ENCODE data around the gene RANBP1. TPM values are rescaled to one million over a fixed set of nuclear protein-coding genes. Genes with fewer than 3 reads are reported as not detected.

RANBP1 gene
- total RNA-seq, 2 donors from 2014 or later: 71.2 to 266 TPM

DNA sequence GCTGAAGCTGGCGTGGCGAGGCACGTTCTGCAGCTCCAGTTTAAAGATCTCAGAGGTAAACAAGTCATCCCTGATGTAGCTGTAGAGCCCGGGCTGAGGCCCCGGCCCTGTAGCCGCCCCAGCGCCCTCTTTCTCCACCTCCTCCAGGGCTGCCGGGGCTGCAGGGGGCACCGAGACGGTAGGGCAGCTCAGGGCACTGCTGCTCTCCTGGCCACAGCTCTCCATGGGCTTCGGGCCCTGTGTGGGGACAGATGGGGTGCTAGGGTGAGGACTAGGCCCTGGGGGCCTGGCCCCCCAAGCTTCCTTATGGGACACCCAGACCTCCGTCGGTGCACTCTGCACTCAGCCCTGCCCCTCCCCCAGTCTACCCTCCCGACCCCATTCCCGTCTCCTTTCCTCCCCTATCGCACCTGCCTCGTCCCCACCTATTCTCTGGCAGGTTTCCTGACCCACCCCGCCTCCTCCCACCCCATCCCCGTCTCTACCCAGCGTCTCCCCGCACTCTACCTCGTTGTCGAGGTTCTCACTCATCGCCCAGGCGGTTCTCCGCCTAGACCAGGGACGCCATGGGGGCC, 559 bp downstream of the RANBP1 start:
- no peak for DNase-seq
- Histone ChIP-seq H3K27ac (peak overlapping the region; percentile 74), H3K9ac (ENCODE audit: low read depth in 2 of 2, low read length in 2 of 2) (peak overlapping the region; percentile 79 to 89), H3K9me3 (no peaks in the 10 kb centered on the region), H3K4me3 (peak overlapping the region; percentile 89), H3K36me3 (no peaks in the 10 kb centered on the region), H3K27me3 (no peaks in the 10 kb centered on the region), H3K4me1 (peaks cover 7% of the 10 kb centered on the region)
- TF ChIP-seq, protein P1, sequence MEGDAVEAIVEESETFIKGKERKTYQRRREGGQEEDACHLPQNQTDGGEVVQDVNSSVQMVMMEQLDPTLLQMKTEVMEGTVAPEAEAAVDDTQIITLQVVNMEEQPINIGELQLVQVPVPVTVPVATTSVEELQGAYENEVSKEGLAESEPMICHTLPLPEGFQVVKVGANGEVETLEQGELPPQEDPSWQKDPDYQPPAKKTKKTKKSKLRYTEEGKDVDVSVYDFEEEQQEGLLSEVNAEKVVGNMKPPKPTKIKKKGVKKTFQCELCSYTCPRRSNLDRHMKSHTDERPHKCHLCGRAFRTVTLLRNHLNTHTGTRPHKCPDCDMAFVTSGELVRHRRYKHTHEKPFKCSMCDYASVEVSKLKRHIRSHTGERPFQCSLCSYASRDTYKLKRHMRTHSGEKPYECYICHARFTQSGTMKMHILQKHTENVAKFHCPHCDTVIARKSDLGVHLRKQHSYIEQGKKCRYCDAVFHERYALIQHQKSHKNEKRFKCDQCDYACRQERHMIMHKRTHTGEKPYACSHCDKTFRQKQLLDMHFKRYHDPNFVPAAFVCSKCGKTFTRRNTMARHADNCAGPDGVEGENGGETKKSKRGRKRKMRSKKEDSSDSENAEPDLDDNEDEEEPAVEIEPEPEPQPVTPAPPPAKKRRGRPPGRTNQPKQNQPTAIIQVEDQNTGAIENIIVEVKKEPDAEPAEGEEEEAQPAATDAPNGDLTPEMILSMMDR (IDR thresholded peaks at IDR 0.05): no peak
- intact Hi-C loops (cut with DNase I): loop anchor here (5.0 to 10.0 kb wide), 2 partner anchors 34 to 152 kb away; partner anchors contain the start of gene DGCR8

DNA sequence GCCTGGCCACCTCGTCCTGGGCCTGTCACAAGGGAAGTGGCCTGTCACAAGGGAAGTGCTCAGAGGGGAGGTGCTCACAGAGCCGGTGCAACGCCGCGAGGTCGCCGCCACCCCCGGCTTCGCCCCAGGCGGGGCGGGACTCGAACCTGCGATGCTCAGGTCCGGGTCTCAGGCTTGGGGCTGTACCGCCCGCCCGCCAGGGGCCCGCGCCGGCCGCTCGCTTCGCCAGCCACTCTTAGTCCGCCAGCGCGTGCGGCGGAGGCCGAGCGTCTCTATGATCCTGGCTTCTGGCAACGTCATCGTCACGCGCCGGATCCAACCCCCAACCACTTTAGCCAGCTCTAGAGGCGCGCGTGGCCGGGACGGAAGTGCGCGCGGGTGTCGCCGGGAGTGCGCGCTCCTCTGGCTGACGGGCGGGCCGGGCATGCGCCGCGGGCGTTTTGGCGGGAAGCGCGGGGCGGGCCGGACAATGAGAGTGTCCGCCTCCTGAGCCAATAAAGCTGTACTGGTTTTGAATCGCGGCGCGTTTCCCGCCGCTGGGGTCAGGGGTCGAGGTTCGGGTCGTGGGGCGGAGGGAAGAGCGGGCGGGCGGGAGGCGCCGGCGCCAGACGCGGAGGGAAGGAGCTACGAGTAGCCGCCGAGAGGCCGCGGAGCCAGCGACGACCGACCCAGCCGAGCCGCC, 1.2 kb downstream of the RANBP1 start, which contains the start of gene TRMT2A:
Gene TRMT2A, minus strand, starts transcription at position 276 of the 682 bp plus-strand sequence. CDS start 320 bp downstream, outside the sequence.
- H3K27me3 ChIP-seq: no peaks in the 10 kb centered on the region
- no peaks in the 10 kb centered on the region for H3K36me3 ChIP-seq
- intact Hi-C loops (cut with DNase I): loop anchor here (5.0 to 10.0 kb wide), 2 partner anchors 35 to 152 kb away; partner anchors contain the start of gene DGCR8
- H3K27ac ChIP-seq: peak within 1 kb of the TSS; percentile 74
- peaks cover 7% of the 10 kb centered on the region for H3K4me1 ChIP-seq
- DNase-seq: peak; percentile 97
- no peaks in the 10 kb centered on the region for H3K9me3 ChIP-seq
- TF ChIP-seq, protein P1 (IDR thresholded peaks at IDR 0.05): no peak
- H3K9ac ChIP-seq (ENCODE audit: low read depth in 2 of 2, low read length in 2 of 2): peak within 1 kb of the TSS; percentile 79 to 89
- peak within 1 kb of the TSS; percentile 89 for H3K4me3 ChIP-seq

DNA sequence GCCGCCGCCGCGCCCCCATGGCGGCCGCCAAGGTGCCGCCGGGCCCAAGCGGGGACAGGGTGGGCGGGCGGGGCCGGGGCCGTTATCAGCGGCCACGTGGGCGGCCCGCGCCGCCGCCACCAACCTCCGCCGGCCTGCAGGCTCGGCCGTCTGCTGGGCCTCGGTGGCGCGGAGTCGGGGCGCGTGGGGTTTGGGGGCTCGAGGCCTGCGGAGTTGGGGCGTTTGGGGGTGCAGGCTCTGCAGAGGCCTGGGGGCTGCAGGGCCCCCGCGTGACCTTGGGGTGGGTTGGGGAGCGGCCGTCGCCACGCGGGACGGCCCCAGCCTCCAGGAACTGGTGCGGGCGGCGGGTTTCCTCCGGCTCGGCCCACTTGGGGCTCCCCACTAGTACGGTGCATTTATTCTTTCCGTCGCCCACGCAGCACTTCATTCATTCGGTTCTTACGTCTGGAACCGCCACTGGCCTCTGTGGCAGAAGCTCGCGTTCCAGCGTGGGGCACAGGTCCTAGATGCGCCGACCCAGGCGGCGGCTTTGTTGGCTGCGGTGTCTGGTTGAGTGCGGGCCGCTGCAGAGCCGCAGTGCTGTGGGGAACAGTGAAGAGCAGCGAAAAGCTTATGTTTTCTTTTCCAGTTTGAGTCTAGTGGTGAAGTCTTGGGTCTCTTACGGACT, 1.9 kb downstream of the RANBP1 start:
- no peaks in the 10 kb centered on the region for H3K9me3 ChIP-seq
- no peaks in the 10 kb centered on the region for H3K27me3 ChIP-seq
- intact Hi-C loops (cut with DNase I): loop anchor here (5.0 to 10.0 kb wide), 2 partner anchors 35 to 153 kb away; partner anchors contain the start of gene DGCR8
- H3K36me3 ChIP-seq: no peaks in the 10 kb centered on the region
- H3K27ac ChIP-seq: peak overlapping the region; percentile 10
- H3K4me1 ChIP-seq: peaks cover 7% of the 10 kb centered on the region
- no peak for DNase-seq
- TF ChIP-seq, protein P1 (IDR thresholded peaks at IDR 0.05): no peak
- H3K9ac ChIP-seq (ENCODE audit: low read depth in 2 of 2, low read length in 2 of 2): peak overlapping the region; percentile 67 to 78
- peak overlapping the region; percentile 89 for H3K4me3 ChIP-seq

DNA sequence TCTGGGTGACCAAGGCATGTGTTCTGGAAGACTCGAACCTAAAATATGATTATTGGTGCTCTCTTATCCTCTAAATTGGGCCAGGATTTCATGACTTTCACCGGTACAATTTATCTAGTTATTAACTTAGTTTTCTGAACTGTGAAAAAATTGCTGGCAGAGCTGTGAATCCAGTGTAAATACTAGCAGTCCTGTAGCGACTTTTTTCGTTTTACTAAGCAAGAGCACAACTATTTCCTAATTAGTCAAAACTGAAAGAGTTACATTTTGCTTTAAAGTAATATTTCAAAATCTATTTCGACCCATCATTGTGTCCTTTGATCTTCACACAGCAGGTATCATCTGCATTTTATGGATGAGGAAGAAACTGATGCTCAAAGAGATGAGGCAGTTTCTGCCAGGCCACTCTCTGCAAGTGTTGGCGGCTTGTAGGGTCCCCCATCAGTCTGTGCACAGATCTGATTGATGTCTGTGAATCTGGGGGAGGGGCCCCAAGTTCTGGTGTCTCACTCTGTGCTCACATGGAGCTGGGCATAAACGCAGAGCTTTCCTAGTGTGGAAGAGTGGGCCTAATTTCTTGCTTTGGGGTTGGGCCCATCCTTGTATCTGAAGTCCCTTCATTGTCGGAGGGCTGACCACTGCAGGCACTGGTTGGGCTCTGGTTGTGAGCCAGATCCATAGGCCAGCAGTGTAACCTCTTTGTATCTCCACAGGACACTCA, 2.6 kb downstream of the RANBP1 start:
- Histone ChIP-seq H3K9me3 (no peaks in the 10 kb centered on the region), H3K4me1 (peaks cover 7% of the 10 kb centered on the region), H3K9ac (ENCODE audit: low read depth in 2 of 2, low read length in 2 of 2) (peak overlapping the region; percentile 67 to 78), H3K27me3 (no peaks in the 10 kb centered on the region), H3K27ac (no peak overlapping the region), H3K36me3 (no peaks in the 10 kb centered on the region), H3K4me3 (peak overlapping the region; percentile 89)
- TF ChIP-seq, protein P1 (IDR thresholded peaks at IDR 0.05): no peak
- DNase-seq: no peak
- intact Hi-C loops (cut with DNase I): loop anchor here (5.0 to 10.0 kb wide), 2 partner anchors 36 to 154 kb away; partner anchors contain the start of gene DGCR8
